ENCODE data around the gene CLMN. TPM values are rescaled to one million over a fixed set of nuclear protein-coding genes. Genes with fewer than 3 reads are reported as not detected.
A peak's percentile ranks its signal among the peaks of the same experiment; 100 is the strongest.

Gene CLMN
- polyA plus RNA-seq, 2 donors = 1.6 to 2.3 TPM

DNA sequence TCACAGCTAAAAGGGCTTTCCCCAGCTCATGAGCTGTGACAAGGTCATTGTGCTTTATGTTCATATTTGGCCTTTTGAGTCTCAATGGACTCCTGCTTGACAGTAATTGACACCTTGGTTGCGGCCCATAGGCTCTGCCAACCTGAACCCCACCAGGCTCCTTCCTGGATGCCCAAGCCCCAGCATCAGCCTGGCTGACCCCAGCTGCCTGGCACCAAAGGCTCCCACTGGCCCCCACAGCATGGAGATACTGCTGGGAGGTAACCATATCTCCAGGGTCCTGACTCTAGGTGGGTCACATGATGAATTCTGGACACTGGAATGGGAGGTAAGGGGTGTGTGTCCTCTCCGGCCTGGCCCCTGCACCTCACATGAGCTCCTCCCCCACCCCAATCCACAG, 50.2 kb downstream of the CLMN start:
- 92 to 97% methylated on average over 2 of the region's 2 CpGs for WGBS, 2 donors

GRCh38 chr14:95268350-95268749, 51.4 kb downstream of the CLMN start:
- peaks cover 0 to 2% of the 10 kb centered on the region in 2 donors for H3K36me3 ChIP-seq (ENCODE audit: control insufficient read depth in 2 of 2, insufficient read depth in 2 of 2, low read length in 1 of 2)
- no peak overlapping the region for H3K4me3 ChIP-seq (ENCODE audit: low read depth in 1 of 2, low read length in 2 of 2)
- H3K4me1 ChIP-seq (ENCODE audit: control insufficient read depth in 2 of 2, insufficient read depth in 2 of 2, low read length in 1 of 2) = peaks cover 2% of the 10 kb centered on the region in 2 donors
- H3K27me3 ChIP-seq (ENCODE audit: control insufficient read depth in 1 of 2, insufficient read depth in 2 of 2, low read length in 2 of 2) = no peaks in the 10 kb centered on the region
- no peaks in the 10 kb centered on the region for H3K9me3 ChIP-seq (ENCODE audit: control insufficient read depth in 2 of 2, insufficient read depth in 1 of 2, low read depth in 1 of 2, low read length in 1 of 2)
- no peak overlapping the region for H3K27ac ChIP-seq (ENCODE audit: low read depth in 2 of 2, low read length in 1 of 2)

More for the DNA sequence above, 50.2 kb downstream of the CLMN start:
- Histone ChIP-seq H3K27ac (ENCODE audit: low read depth in 2 of 2, low read length in 1 of 2) (no peak overlapping the region), H3K4me3 (ENCODE audit: low read depth in 1 of 2, low read length in 2 of 2) (no peak overlapping the region), H3K27me3 (ENCODE audit: control insufficient read depth in 1 of 2, insufficient read depth in 2 of 2, low read length in 2 of 2) (no peaks in the 10 kb centered on the region), H3K4me1 (ENCODE audit: control insufficient read depth in 2 of 2, insufficient read depth in 2 of 2, low read length in 1 of 2) (peaks cover 2% of the 10 kb centered on the region in 2 donors), H3K36me3 (ENCODE audit: control insufficient read depth in 2 of 2, insufficient read depth in 2 of 2, low read length in 1 of 2) (peaks cover 0 to 2% of the 10 kb centered on the region in 2 donors), H3K9me3 (ENCODE audit: control insufficient read depth in 2 of 2, insufficient read depth in 1 of 2, low read depth in 1 of 2, low read length in 1 of 2) (no peaks in the 10 kb centered on the region)

DNA sequence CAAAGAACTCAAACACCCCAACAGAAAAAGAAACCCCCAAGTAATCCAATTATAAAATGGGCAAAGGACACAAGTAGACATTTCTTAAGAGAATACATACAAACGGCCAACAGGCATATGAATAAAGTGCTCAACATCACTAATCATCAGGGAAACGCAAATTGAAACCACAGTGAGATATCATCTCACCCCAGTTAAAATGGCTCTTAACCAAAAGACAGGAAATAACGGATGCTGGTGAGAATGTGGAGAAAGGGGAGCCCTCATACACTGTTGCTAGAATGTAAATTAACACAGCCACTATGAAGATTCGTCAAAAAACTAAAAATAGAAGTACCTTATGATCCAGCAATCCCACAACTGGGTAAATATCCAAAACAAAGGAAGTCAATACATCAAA, 52.4 kb downstream of the CLMN start:
- no peak overlapping the region for H3K4me3 ChIP-seq (ENCODE audit: low read depth in 1 of 2, low read length in 2 of 2)
- H3K4me1 ChIP-seq (ENCODE audit: control insufficient read depth in 2 of 2, insufficient read depth in 2 of 2, low read length in 1 of 2) = peaks cover 2 to 4% of the 10 kb centered on the region in 2 donors
- H3K9me3 ChIP-seq (ENCODE audit: control insufficient read depth in 2 of 2, insufficient read depth in 1 of 2, low read depth in 1 of 2, low read length in 1 of 2) = no peaks in the 10 kb centered on the region
- no peaks in the 10 kb centered on the region for H3K27me3 ChIP-seq (ENCODE audit: control insufficient read depth in 1 of 2, insufficient read depth in 2 of 2, low read length in 2 of 2)
- peaks cover 0 to 2% of the 10 kb centered on the region in 2 donors for H3K36me3 ChIP-seq (ENCODE audit: control insufficient read depth in 2 of 2, insufficient read depth in 2 of 2, low read length in 1 of 2)
- WGBS, 2 donors = 66 to 68% methylated on average over 4 of the region's 4 CpGs
- no peak overlapping the region for H3K27ac ChIP-seq (ENCODE audit: low read depth in 2 of 2, low read length in 1 of 2)

GRCh38 chr14:95265106-95266094, 54.3 kb downstream of the CLMN start:
- Histone ChIP-seq H3K9me3 (ENCODE audit: control insufficient read depth in 2 of 2, insufficient read depth in 1 of 2, low read depth in 1 of 2, low read length in 1 of 2) (no peaks in the 10 kb centered on the region), H3K4me1 (ENCODE audit: control insufficient read depth in 2 of 2, insufficient read depth in 2 of 2, low read length in 1 of 2) (peaks cover 2 to 4% of the 10 kb centered on the region in 2 donors), H3K36me3 (ENCODE audit: control insufficient read depth in 2 of 2, insufficient read depth in 2 of 2, low read length in 1 of 2) (no peaks in the 10 kb centered on the region), H3K4me3 (ENCODE audit: low read depth in 1 of 2, low read length in 2 of 2) (no peak overlapping the region), H3K27ac (ENCODE audit: low read depth in 2 of 2, low read length in 1 of 2) (peak overlapping the region; percentile 91 to 94), H3K27me3 (ENCODE audit: control insufficient read depth in 1 of 2, insufficient read depth in 2 of 2, low read length in 2 of 2) (no peaks in the 10 kb centered on the region)
- 22 to 32% methylated on average over 12 of the region's 12 CpGs for WGBS, 2 donors

DNA sequence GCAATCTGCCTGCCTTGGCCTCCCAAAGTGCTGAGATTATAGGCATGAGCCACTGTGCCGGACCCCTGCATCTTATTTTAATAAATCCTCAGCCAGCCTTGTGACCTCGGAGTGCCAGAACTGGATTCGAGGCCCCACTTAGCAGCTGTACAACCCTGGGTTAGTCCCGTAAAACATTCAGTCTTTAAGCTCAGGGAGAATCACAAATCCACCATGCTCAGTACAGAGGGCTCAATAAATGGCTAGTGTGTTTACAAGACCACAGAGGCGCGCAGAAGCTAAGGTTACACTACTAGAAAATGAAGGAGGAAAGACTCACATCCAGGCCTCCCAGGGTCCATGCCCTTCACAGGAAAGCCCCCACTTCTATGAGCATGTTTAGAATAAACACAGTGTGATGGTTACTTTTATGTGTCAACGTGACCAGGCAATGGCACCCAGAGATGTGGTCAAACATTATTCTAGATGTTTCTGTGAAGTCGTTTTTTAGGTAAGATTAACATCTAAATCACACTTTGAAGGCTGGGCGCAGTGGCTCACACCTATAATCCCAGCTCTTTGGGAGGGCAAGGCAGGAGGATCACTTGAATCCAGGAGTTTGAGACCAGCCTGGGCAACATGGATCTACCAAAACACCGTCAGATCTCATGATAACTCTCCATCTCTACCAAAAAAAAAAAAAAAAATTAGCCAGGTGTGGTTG, 55.3 kb downstream of the CLMN start:
- 82 to 88% methylated on average over 10 of the region's 10 CpGs for WGBS, 2 donors
- Histone ChIP-seq H3K27me3 (ENCODE audit: control insufficient read depth in 1 of 2, insufficient read depth in 2 of 2, low read length in 2 of 2) (no peaks in the 10 kb centered on the region), H3K4me3 (ENCODE audit: low read depth in 1 of 2, low read length in 2 of 2) (no peak overlapping the region), H3K4me1 (ENCODE audit: control insufficient read depth in 2 of 2, insufficient read depth in 2 of 2, low read length in 1 of 2) (peaks cover 2 to 4% of the 10 kb centered on the region in 2 donors), H3K36me3 (ENCODE audit: control insufficient read depth in 2 of 2, insufficient read depth in 2 of 2, low read length in 1 of 2) (no peaks in the 10 kb centered on the region), H3K27ac (ENCODE audit: low read depth in 2 of 2, low read length in 1 of 2) (no peak overlapping the region), H3K9me3 (ENCODE audit: control insufficient read depth in 2 of 2, insufficient read depth in 1 of 2, low read depth in 1 of 2, low read length in 1 of 2) (no peaks in the 10 kb centered on the region)

DNA sequence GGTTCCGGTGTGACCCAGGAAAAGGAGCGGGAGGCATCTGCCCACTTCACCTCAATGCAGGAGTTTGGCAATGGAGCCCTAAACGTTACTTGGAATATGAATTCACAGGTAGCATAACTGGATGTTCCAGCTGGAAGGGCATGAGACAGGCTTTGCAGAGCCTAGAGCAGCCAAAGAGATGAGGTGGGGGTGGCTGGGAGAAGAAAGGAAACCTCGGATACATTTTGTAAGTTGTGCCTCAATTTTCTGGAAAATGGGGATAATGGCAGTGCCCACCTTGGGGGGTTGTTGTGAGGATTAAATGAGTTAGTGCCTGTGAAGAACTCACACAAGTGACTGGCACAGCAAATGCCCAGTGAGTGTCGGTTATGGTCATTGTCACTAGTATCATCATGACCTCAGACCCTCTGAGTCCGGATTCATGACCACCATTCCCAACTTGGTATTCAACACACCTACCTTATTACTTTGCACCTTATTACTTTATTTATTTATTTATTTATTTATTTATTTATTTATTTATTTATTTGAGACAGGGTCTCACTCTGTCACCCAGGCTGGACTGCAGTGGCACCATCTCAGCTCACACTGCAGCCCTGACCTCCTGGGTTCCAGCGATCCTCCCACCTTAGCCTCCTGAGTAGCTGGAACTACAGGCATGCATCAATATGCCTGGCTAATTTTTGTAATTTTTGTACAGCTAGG, 56.0 kb downstream of the CLMN start:
- Histone ChIP-seq H3K36me3 (ENCODE audit: control insufficient read depth in 2 of 2, insufficient read depth in 2 of 2, low read length in 1 of 2) (no peaks in the 10 kb centered on the region), H3K4me1 (ENCODE audit: control insufficient read depth in 2 of 2, insufficient read depth in 2 of 2, low read length in 1 of 2) (peaks cover 2 to 7% of the 10 kb centered on the region in 2 donors), H3K27me3 (ENCODE audit: control insufficient read depth in 1 of 2, insufficient read depth in 2 of 2, low read length in 2 of 2) (no peaks in the 10 kb centered on the region), H3K9me3 (ENCODE audit: control insufficient read depth in 2 of 2, insufficient read depth in 1 of 2, low read depth in 1 of 2, low read length in 1 of 2) (no peaks in the 10 kb centered on the region), H3K4me3 (ENCODE audit: low read depth in 1 of 2, low read length in 2 of 2) (no peak overlapping the region), H3K27ac (ENCODE audit: low read depth in 2 of 2, low read length in 1 of 2) (no peak overlapping the region)
- 89 to 92% methylated on average over 7 of the region's 7 CpGs for WGBS, 2 donors

DNA sequence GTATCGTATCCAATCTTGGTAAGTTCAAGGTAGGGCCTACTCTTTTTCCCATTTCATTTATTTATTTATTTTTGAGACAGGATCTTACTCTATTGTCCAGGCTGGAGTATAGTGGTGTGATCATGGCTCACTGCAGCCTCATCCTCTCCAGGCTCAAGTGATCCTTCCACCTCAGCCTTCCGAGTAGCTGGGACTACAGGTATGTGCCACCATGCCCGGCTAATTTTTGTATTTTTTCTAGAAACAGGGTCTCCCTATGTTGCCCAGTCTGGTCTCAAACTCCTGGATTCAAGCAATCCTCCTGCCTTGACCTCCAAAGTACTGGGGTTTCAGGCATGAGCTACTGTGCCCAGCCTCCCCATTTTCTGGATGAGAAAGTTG, 57.2 kb downstream of the CLMN start:
- peaks cover 2 to 8% of the 10 kb centered on the region in 2 donors for H3K4me1 ChIP-seq (ENCODE audit: control insufficient read depth in 2 of 2, insufficient read depth in 2 of 2, low read length in 1 of 2)
- H3K27me3 ChIP-seq (ENCODE audit: control insufficient read depth in 1 of 2, insufficient read depth in 2 of 2, low read length in 2 of 2) = no peaks in the 10 kb centered on the region
- no peak overlapping the region for H3K27ac ChIP-seq (ENCODE audit: low read depth in 2 of 2, low read length in 1 of 2)
- 72 to 78% methylated on average over 3 of the region's 3 CpGs for WGBS, 2 donors
- no peak overlapping the region for H3K4me3 ChIP-seq (ENCODE audit: low read depth in 1 of 2, low read length in 2 of 2)
- no peaks in the 10 kb centered on the region for H3K9me3 ChIP-seq (ENCODE audit: control insufficient read depth in 2 of 2, insufficient read depth in 1 of 2, low read depth in 1 of 2, low read length in 1 of 2)
- no peaks in the 10 kb centered on the region for H3K36me3 ChIP-seq (ENCODE audit: control insufficient read depth in 2 of 2, insufficient read depth in 2 of 2, low read length in 1 of 2)

GRCh38 chr14:95261616-95262510, 57.8 kb downstream of the CLMN start:
- 71 to 77% methylated on average over 16 of the region's 16 CpGs for WGBS, 2 donors
- peaks cover 2 to 8% of the 10 kb centered on the region in 2 donors for H3K4me1 ChIP-seq (ENCODE audit: control insufficient read depth in 2 of 2, insufficient read depth in 2 of 2, low read length in 1 of 2)
- H3K4me3 ChIP-seq (ENCODE audit: low read depth in 1 of 2, low read length in 2 of 2) = no peak overlapping the region
- H3K27me3 ChIP-seq (ENCODE audit: control insufficient read depth in 1 of 2, insufficient read depth in 2 of 2, low read length in 2 of 2) = no peaks in the 10 kb centered on the region
- H3K9me3 ChIP-seq (ENCODE audit: control insufficient read depth in 2 of 2, insufficient read depth in 1 of 2, low read depth in 1 of 2, low read length in 1 of 2) = no peaks in the 10 kb centered on the region
- no peaks in the 10 kb centered on the region for H3K36me3 ChIP-seq (ENCODE audit: control insufficient read depth in 2 of 2, insufficient read depth in 2 of 2, low read length in 1 of 2)
- no peak overlapping the region for H3K27ac ChIP-seq (ENCODE audit: low read depth in 2 of 2, low read length in 1 of 2)

All from esophagus (tissue), 2 donors.